Ecto neural progenitor cell (in vitro differentiated cells): ENCODE measurements around the gene CSPG5.

ENCODE experiments used
- DNase-seq: peaks from one replicate; pipeline ENCODE4 v3.0.0-alpha.2; 2018; ENCODE audit warnings: low spot score

Gene CSPG5

DNA sequence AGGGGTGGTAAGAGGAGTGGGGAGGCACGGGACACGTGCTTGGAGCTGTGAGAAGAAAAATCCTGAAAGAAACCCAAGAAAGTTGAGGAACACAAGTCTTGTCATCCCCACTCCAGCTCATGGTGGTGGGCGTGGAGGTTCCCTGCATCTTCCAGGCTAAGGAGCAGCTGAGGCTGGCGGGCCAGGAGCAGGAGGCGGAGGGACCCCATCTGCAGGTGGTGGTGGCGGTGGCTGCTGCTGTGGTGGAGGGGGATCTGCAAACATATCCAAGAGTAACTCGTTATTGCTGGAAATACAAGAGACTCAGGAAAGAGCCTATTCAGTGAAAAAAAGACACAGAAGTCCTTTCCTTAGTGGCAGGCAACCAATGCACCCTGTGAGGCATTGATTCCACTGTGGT lies 9.4 kb upstream of the CSPG5 start:
- DNase-seq = no peak

GRCh38 chr3:47586746-47587145 lies 8.1 kb upstream of the CSPG5 start:
- DNase-seq = no peak

DNA sequence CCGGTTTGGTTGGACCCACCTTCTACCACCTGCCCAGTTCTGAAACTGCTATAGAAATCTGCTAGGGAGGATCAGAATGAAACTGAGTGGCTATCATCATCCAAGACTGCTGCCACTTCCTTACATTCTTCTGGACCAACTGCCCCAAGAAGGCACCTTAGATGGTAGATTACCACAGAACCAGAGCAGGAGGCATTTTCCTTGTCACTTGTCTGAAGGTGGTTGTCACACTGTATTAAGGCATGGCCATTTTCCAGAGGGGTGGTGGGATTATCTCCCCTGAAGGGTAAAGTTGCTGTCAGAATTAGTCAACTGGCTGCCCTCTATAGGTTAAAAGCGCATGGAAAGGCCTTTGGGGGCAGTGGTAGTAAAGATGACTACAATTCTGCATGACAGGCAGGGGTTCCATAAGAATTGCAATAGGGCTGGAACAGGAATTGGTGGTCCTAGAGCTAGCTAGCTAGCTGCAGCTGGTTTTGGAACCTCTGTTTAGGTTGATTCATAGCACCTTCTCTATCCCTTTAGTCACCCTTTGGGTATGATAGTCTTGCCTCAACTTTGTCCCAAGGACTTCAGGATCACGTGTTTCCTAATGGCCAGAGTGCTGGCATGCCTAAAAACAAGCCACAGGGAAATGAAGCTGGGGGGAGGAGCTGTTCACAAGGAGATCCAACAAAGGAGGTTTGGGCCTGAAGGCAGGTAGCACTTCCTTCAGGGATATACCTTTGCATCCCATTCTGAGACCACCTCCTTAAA lies 4.8 kb upstream of the CSPG5 start:
- no peak for DNase-seq

DNA sequence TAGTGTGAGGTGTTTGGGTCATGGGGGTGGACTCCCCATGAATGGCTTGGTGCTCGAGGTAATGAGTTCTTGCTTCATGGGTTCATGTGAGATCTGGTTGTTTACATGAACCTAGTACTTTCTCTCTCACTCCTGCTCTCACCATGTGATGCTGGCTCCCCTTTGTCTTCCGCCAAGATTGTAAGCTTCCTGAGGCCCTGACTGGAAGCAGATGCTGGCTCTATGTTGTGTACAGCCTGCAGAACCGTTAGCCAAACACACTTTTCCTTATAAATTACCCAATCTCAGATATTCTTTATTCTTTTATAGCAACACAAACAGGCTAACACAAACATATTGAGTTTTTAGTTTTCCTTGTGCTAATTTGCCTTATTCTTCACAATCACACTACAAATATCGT lies 3.2 kb upstream of the CSPG5 start:
- no peak for DNase-seq

- no peak for DNase-seq
Measured at GRCh38 chr3:47581422-47581821, 2.8 kb upstream of the CSPG5 start.

- no peak for DNase-seq
Measured at GRCh38 chr3:47580481-47580880, 1.8 kb upstream of the CSPG5 start.

DNA sequence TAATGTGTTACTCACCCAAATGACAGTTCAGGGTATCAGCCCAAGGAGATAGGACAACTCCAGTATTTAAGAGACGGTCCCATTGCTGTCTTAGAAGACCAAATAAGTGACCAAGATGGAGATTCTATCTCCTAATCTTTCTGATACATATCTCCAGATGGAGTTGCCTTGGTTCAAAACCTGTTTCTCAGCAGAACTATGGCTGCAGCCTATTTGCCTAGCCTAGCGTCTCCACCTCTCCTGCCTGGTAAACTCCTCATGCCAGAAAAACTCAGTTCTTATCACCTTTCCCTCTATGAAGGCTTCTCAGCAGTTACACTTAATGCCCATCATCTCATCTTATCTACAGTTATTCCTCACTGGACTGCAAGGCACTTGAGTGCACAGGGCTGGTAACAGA lies 1.2 kb upstream of the CSPG5 start:
- no peak for DNase-seq

- peak; percentile 82 for DNase-seq
Measured at GRCh38 chr3:47578119-47578632, 489 bp downstream of the CSPG5 start.

DNA sequence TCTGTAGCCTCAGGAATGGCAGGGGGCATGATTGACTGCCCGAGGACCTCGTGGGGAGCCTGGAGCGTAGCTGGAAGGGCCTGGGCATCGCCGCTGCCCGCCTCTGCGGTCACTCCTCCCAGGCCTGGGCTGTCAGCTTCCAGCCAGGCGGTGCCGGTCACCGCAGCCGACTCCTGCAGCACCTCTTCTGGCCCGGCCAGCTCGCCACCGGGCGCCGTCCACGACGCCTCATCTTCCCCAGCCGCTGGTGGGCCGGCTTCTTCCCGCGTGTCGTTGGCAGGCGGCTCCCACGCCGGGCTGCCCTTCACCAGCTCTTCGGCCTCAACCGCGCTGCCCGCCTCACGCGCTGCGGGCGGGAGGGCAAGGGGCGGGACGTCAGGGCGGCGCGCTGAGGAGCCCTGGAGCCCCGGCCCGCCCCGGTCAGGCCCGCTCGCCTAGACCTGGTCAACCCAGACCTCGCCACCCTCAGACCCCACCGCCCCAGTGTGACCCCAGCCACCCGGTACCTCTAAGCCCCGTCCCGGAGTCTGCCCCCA lies 1.0 kb downstream of the CSPG5 start:
- DNase-seq = peak; percentile 63

GRCh38 chr3:47573190-47574172 lies 5.2 kb downstream of the CSPG5 start:
- no peak for DNase-seq

DNA sequence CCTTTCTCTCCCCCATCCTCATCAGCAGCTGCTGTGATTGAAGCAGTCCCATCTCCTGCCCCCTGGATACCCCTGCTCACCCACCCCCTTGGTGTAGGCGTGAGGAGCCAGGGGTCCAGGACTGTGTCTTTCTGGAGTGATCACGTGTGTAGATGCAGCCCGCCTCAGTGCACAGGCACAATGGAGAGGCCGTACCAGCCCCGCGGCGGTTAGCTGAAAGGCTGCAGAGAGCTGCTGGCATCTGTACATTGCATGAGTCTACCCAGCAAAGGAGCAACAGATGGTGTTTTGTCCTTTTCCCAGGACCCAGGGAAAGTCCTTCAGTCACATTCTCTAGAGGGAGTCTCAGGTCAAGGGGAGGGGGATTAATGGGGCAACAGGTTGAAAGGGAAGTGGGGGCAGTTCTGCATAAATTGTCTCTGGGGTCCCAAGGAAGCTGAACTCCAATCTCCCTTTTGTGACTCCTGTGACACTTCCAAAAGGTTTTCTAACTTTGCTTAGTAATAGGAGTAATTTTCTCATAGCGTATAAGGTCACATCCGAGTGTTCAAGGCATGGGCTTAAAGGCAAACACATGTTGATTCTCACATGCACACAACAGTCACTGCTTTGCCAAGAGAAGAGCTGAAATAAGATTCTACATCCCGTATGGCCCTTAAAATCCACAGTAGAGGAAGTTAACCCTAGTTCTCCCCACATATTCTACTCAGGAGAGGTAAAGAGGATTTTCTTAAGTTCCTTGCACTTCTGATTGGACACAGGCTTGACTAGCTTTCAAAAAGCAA lies 7.1 kb downstream of the CSPG5 start:
- DNase-seq = peak; percentile 66

- DNase-seq = no peak
Measured at GRCh38 chr3:47568901-47569300, 9.8 kb downstream of the CSPG5 start.

DNA sequence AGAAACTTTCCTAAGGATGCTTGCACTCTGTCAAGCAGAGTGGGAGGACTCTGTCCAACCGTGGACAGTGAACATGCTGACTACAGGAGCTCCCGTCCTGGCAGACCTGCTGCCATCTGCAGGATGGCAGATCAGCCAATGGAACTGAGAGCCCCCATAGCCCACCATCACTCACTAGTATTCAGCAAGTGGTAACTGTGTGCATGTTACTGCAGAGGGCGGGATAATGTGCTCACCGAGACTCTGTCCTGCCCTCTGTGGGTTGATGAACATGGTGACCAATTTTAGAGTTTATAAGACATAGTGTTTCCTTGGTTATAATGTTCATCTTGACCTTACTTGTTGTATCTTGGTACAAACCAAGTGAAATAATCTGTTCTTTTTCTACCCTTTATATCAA lies 11.5 kb downstream of the CSPG5 start:
- DNase-seq = no peak

DNA sequence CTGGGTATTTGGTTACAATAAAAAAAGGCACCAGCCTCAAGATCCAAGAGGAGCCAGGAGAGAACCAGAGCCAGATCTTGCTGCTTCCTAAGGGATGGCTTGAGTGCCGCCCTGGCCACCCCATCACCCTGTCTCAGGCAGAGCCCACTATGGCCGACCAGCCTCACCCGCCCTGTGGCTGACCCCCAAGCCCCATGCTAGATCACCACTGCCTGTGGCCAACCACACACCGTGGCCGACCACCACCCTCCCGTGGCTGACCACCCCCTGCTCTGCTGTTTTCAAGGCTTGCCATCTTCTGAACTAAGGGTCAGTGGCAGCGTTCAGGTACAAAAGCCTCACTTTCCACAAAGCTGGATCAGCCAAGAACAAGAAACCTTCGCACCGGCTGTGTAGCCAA lies 12.0 kb downstream of the CSPG5 start:
- no peak for DNase-seq

- DNase-seq = no peak
Measured at GRCh38 chr3:47565734-47566550, 12.7 kb downstream of the CSPG5 start.

DNA sequence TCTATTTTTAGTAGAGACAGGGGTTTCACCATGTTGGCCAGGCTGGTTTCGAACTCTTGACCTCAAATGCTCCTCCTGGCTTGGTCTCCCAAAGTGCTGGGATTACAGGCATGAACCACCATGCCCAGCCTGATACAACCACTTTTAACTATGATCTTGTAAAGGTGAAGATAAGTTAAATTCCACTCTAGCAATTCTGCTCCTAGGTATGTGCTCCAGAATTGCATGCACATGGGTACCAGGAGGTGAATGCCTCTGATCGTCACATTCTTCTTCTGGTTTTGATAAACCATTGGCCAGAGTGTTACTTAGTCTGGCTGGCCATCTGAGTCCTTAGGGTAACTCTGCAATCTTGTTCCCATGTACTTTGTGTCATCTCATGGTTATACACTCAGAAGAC lies 22.3 kb downstream of the CSPG5 start:
- no peak for DNase-seq

- no peak for DNase-seq
Measured at GRCh38 chr3:47554335-47554734, 24.3 kb downstream of the CSPG5 start.

DNA sequence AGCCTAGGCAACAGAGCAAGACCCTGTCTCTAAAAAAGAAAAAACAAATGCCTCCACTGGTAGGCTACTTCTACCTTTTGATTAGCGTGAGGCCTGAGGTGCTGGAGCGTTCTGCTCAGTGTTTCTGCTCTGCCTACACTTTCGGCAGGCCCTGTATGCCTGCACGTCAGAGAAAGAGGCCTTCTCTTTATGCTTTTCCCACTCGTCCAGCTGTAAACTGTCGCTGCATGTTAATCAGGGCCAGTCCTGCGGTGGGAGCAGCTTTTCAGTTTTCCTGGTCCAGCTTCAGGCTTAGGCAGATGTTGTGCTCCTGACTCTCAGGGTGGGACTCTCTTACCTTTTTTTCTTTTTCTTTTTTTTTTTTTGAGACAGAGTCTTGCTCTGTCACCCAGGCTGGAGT lies 25.3 kb downstream of the CSPG5 start:
- no peak for DNase-seq

DNA sequence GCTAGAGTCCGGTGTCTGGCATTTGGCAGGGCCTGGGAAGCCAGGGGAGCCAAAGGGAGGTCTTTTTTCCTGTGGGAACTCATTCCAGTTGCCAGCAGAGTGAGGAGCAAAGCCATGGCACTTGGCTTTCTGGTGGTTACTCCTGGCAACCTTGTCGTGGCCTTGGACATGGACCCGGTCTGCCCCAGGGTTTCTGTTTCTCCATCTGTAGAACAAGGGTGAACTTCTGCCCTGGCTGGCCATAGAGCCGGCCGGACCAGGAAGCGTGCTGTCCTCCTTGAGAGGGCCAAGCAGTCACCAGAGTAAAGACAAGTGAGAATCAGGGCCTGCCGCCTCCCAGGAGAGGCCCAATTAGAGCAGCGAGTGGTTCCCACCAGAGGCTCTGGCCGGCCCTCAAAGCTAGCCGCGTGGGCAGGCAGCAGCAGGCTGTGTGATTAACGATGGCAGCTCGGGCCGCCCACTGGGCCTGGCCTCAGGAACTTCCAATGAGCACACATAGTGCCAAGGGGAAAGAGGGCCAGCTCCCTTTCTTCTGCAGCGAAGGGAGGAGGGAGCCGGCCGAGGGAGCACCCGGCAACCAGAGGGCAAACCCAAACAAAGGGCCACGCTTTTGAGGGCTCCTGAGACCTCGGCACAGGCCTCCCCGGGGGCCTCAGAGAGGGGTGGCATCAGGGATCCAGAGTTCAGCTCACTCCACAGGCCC lies 36.0 kb downstream of the CSPG5 start:
- no peak for DNase-seq

DNA sequence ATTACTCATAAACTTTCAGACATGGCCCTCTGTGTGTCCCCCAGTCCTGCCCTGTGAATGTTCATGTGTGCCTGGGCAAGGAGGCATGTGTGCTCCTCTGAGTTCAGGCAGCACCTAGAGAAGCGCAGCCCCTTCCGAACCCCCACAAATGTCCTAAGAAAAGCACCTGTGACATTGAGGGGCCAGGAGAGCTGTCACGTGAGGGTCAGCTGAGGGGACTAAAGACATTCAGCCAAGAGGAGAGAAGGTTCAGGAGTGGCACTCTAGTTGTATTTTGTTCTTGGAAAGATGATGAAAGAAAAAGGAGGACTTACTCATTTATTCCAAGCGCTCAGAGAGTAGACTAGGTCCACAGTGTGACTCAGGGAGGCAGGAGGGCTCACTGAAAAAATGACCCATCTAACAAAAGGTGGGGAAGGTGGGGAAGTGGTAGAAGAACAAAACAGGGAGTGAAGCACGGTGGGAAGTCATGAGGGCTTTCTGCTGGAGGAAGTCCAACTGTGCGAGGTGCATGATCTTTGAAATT lies 37.0 kb downstream of the CSPG5 start:
- DNase-seq = no peak
